Measurements from ENCODE around the gene CNTN4. TPM values are rescaled to one million over a fixed set of nuclear protein-coding genes. Genes with fewer than 3 reads are reported as not detected.

CNTN4 gene
- total and polyA plus RNA-seq, 2 of the 8 experiments (the other 6 are each of a cell fraction or from before 2014, with no cell fraction given): 0.41 to 2.2 TPM

GRCh38 chr3:2793987-2794386, 695.3 kb downstream of the CNTN4 start (continued):
- no peak for TF ChIP-seq E2F6 (IDR thresholded peaks at IDR 0.05)
- TF ChIP-seq USF2 (IDR thresholded peaks at IDR 0.05; ENCODE audit: low read length): no peak
- no peak for TF ChIP-seq SP1 (IDR thresholded peaks at IDR 0.05; ENCODE audit: low read depth, low read length)
